A673 (cell line): Measurements from ENCODE around the gene CABLES1. TPM values are rescaled to one million over a fixed set of nuclear protein-coding genes. Genes with fewer than 3 reads are reported as not detected.

Experiments used
- BruUV-seq: library from RNA; stranded (reverse); fragments of 400-500 nt; replicated peaks from 2 replicates; lab custom pipeline; 2021; lab: Mats Ljungman, UMichigan
- CTCF ChIA-PET: fragments of 300-600 bp; sonication (Branson Sonifier 250); formaldehyde crosslinking; loops from one replicate; lab custom pipeline; 2022; ENCODE audit warnings: antibody characterized with exemption; lab: Charles Lee
- POLR2A ChIA-PET: fragments of 300-600 bp; sonication (Branson Sonifier 250); formaldehyde crosslinking; loops from one replicate; lab custom pipeline; 2022; ENCODE audit warnings: antibody characterized with exemption; ENCODE audit not compliant: low non-redundant PET; lab: Charles Lee
- DNase-seq: peaks from one replicate; pipeline ENCODE4 v3.0.0-alpha.2; 2015; ENCODE audit warnings: low spot score
- H3K27ac ChIP-seq: fragments of 200-600 bp; sonication (generic); 2 replicates; pipeline ENCODE4 v1.5.1; 2016; ENCODE audit warnings: mixed run types, low read depth, mild to moderate bottlenecking, mixed read lengths, antibody characterized with exemption, low read length; ENCODE audit not compliant: poor library complexity, severe bottlenecking
- H3K27me3 ChIP-seq: fragments of 200-600 bp; sonication (generic); replicated peaks from 2 replicates; pipeline ENCODE4 v1.6.1; 2017; ENCODE audit warnings: mixed run types, low read depth, mild to moderate bottlenecking, mixed read lengths, antibody characterized with exemption, low read length; ENCODE audit not compliant: insufficient read depth, poor library complexity
- H3K36me3 ChIP-seq: fragments of 200-600 bp; sonication (generic); 2 replicates; pipeline ENCODE4 v1.6.1; 2016; ENCODE audit warnings: mixed run types, mild to moderate bottlenecking, mixed read lengths, antibody characterized with exemption, low read length; ENCODE audit not compliant: insufficient read depth, poor library complexity, severe bottlenecking
- H3K4me1 ChIP-seq: fragments of 200-600 bp; sonication (generic); 2 replicates; pipeline ENCODE4 v1.6.1; 2017; ENCODE audit warnings: mixed run types, mild to moderate bottlenecking, mixed read lengths, antibody characterized with exemption, low read length; ENCODE audit not compliant: insufficient read depth, poor library complexity, severe bottlenecking
- H3K4me3 ChIP-seq: fragments of 200-600 bp; sonication (generic); 2 replicates; pipeline ENCODE4 v1.5.1; 2016; ENCODE audit warnings: low read depth, mixed run types, mild to moderate bottlenecking, mixed read lengths, low read length; ENCODE audit not compliant: poor library complexity, severe bottlenecking
- H3K9me3 ChIP-seq: fragments of 200-600 bp; sonication (generic); 2 replicates; pipeline ENCODE4 v1.6.1; 2016; ENCODE audit warnings: mixed run types, low read depth, mild to moderate bottlenecking, mixed read lengths, antibody characterized with exemption, low read length; ENCODE audit not compliant: poor library complexity, severe bottlenecking
- EZH2 ChIP-seq: fragments of 200-600 bp; sonication (generic); IDR thresholded peaks from 2 replicates; pipeline ENCODE4 v1.6.1; 2017; ENCODE audit warnings: borderline replicate concordance, low read depth, mild to moderate bottlenecking, mixed read lengths, antibody characterized with exemption, low read length; ENCODE audit not compliant: poor library complexity, severe bottlenecking
- intact Hi-C: fragments of 100-400 bp; cut with micrococcal nuclease; formaldehyde crosslinking; loops from one replicate; pipeline ENCODE4 v1.10.0; 2022; ENCODE audit not compliant: unreplicated experiment
- total RNA-seq: library from RNA; stranded (reverse); gene quantifications from 2 replicates; pipeline ENCODE4 v1.2.3, GENCODE V29; 2021
- TF ChIP-seq, protein P1 (sequence below): fragments of 300-800, 200-600 bp; sonication (generic); conservative IDR thresholded peaks from 2 replicates; pipeline ENCODE4 v1.5.1; 2017; ENCODE audit warnings: low read depth, mild to moderate bottlenecking, antibody characterized with exemption, low read length, moderate library complexity, mixed read lengths

Gene CABLES1
- total RNA-seq, 1 experiment from 2014 or later = 7.2 TPM

GRCh38 chr18:23136326-23137096 is 1.2 kb downstream of the CABLES1 start:
- POLR2A ChIA-PET = interaction anchor here (0.6 kb wide), 1 partner anchor 117 kb away, joined by 3 read pairs; no protein-coding TSS in a partner anchor
- no peaks in the 10 kb centered on the region for H3K9me3 ChIP-seq
- intact Hi-C loops = loop anchor here (5.0 to 10.0 kb wide), 2 partner anchors 56 to 322 kb away; no protein-coding TSS in a partner anchor
- H3K4me1 ChIP-seq = peaks cover 13% of the 10 kb centered on the region
- CTCF ChIA-PET = interaction anchor here (0.6 kb wide), 1 partner anchor 313 kb away, joined by 7 read pairs; no protein-coding TSS in a partner anchor
- TF ChIP-seq, protein P1, sequence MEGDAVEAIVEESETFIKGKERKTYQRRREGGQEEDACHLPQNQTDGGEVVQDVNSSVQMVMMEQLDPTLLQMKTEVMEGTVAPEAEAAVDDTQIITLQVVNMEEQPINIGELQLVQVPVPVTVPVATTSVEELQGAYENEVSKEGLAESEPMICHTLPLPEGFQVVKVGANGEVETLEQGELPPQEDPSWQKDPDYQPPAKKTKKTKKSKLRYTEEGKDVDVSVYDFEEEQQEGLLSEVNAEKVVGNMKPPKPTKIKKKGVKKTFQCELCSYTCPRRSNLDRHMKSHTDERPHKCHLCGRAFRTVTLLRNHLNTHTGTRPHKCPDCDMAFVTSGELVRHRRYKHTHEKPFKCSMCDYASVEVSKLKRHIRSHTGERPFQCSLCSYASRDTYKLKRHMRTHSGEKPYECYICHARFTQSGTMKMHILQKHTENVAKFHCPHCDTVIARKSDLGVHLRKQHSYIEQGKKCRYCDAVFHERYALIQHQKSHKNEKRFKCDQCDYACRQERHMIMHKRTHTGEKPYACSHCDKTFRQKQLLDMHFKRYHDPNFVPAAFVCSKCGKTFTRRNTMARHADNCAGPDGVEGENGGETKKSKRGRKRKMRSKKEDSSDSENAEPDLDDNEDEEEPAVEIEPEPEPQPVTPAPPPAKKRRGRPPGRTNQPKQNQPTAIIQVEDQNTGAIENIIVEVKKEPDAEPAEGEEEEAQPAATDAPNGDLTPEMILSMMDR = no peak
- TF ChIP-seq EZH2 = no peak
- H3K27me3 ChIP-seq = no peaks in the 10 kb centered on the region
- BruUV-seq = no TSS peak
- no peak for DNase-seq
- no peak overlapping the region for H3K27ac ChIP-seq
- no peaks in the 10 kb centered on the region for H3K36me3 ChIP-seq
- H3K4me3 ChIP-seq = peak overlapping the region; percentile 54

- H3K36me3 ChIP-seq = no peaks in the 10 kb centered on the region
- H3K9me3 ChIP-seq = no peaks in the 10 kb centered on the region
- intact Hi-C loops = loop anchor here (5.0 to 10.0 kb wide), 2 partner anchors 55 to 322 kb away; no protein-coding TSS in a partner anchor
- POLR2A ChIA-PET = interaction anchor here (0.6 kb wide), 1 partner anchor 912 kb away, joined by 3 read pairs; no protein-coding TSS in a partner anchor
- no peak for DNase-seq
- H3K27me3 ChIP-seq = no peaks in the 10 kb centered on the region
- no peak overlapping the region for H3K4me3 ChIP-seq
- TSS peak; percentile 56 for BruUV-seq
- H3K4me1 ChIP-seq = peaks cover 14% of the 10 kb centered on the region
- CTCF ChIA-PET = no interaction called here
- no peak overlapping the region for H3K27ac ChIP-seq
- TF ChIP-seq, protein P1 = no peak
- no peak for TF ChIP-seq EZH2
Measured at GRCh38 chr18:23137097-23137635, 1.9 kb downstream of the CABLES1 start.

DNA sequence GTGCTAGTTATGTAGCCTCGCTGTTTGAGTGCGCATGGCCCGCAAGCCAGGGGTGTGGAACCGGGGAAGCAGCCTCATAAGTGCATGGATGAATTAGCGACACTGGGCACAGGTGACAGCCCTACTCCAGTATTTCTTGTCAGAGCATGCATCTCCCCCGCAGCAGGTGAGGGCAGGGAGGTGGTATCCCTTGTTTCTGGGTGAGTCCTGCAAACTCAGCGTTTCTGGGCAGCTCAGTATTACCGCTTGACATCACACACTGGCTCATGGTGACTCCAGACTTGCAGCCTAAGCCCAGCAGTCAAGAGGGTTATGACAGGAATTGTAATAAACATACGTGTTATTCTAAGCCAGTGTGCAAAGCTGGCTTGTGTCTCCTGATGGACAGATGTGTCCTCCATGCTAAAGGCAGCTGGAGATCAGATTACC is 2.5 kb downstream of the CABLES1 start:
- peaks cover 14% of the 10 kb centered on the region for H3K4me1 ChIP-seq
- TF ChIP-seq, protein P1 = no peak
- TF ChIP-seq EZH2 = no peak
- no peak for DNase-seq
- no peaks in the 10 kb centered on the region for H3K36me3 ChIP-seq
- no peaks in the 10 kb centered on the region for H3K27me3 ChIP-seq
- POLR2A ChIA-PET = interaction anchor here (0.6 kb wide), 1 partner anchor 114 kb away, joined by 12 read pairs; no protein-coding TSS in a partner anchor
- H3K9me3 ChIP-seq = no peaks in the 10 kb centered on the region
- CTCF ChIA-PET = no interaction called here
- H3K4me3 ChIP-seq = no peak overlapping the region
- intact Hi-C loops = loop anchor here (5.0 to 10.0 kb wide), 2 partner anchors 54 to 323 kb away; no protein-coding TSS in a partner anchor
- BruUV-seq = no TSS peak
- H3K27ac ChIP-seq = no peak overlapping the region
